ENCODE data around the gene STRIT1. TPM values are rescaled to one million over a fixed set of nuclear protein-coding genes. Genes with fewer than 3 reads are reported as not detected.

The STRIT1 gene
- total and polyA plus RNA-seq, 2 of the 4 experiments (the other 2 are of a cell fraction), result not detected

- no peak for ATAC-seq (ENCODE audit: low read depth)
- Histone ChIP-seq H4K5ac (ENCODE audit: low read depth, low read length) (no peak overlapping the region), H4K91ac (ENCODE audit: insufficient read depth, low read depth, low read length) (no peak overlapping the region), H3K9ac (ENCODE audit: low read depth, low read length) (no peak overlapping the region), H3K23ac (ENCODE audit: low read depth, low read length) (no peak overlapping the region), H3K9me1 (ENCODE audit: insufficient read depth, low read length) (no peaks in the 10 kb centered on the region; the same call in 1 of the 2 replicates), H3K36me3 (ENCODE audit: control insufficient read depth, insufficient read depth, low read length) (no peaks in the 10 kb centered on the region), H2BK120ac (ENCODE audit: low read depth, low read length) (no peak overlapping the region), H2BK5ac (ENCODE audit: low read depth, low read length, poor library complexity, severe bottlenecking) (no peak overlapping the region), H3K4ac (ENCODE audit: low read depth, low read length) (no peak overlapping the region), H3K4me2 (ENCODE audit: low read depth, low read length) (no peak overlapping the region), H3K14ac (replicated peaks; ENCODE audit: low read depth, low read length) (no peak overlapping the region), H3K4me1 (ENCODE audit: control insufficient read depth, insufficient read depth, low read length) (no peaks in the 10 kb centered on the region), H4K8ac (ENCODE audit: low read depth in 2 of 2, low read length in 2 of 2) (no peak overlapping the region), H3K27ac (ENCODE audit: insufficient read depth, low read length) (no peak overlapping the region), H3K9me3 (ENCODE audit: control insufficient read depth, insufficient read depth, low read length) (no peaks in the 10 kb centered on the region), H3K4me3 (ENCODE audit: insufficient read depth, low read depth, low read length) (no peak overlapping the region), H3K27me3 (ENCODE audit: control insufficient read depth, insufficient read depth, low read length) (no peaks in the 10 kb centered on the region; the same call in 1 of the 2 replicates), H4K20me1 (ENCODE audit: insufficient read depth, low read length) (no peaks in the 10 kb centered on the region), H2BK20ac (ENCODE audit: low read depth, low read length) (no peak overlapping the region), H3K56ac (ENCODE audit: extremely low read depth, insufficient read depth, low read length) (no peak overlapping the region), H3K79me1 (ENCODE audit: low read depth in 1 of 2, low read length in 2 of 2) (no peaks in the 10 kb centered on the region), H3K18ac (ENCODE audit: low read depth, low read length) (no peak overlapping the region), H2AK5ac (ENCODE audit: low read depth, low read length) (no peak overlapping the region), H2BK15ac (ENCODE audit: low read depth, low read length) (no peak overlapping the region), H2AK9ac (replicated peaks; ENCODE audit: low read depth, low read length, poor library complexity) (no peak overlapping the region), H2AFZ (replicated peaks; ENCODE audit: low read length, poor library complexity) (no peak overlapping the region)
- no peak for DNase-seq
- CTCF ChIA-PET, result no interaction called here
- POLR2A ChIA-PET (ENCODE audit: unreplicated experiment), result no interaction called here
- intact Hi-C loops (cut with micrococcal nuclease) (no loop called here), in situ Hi-C loops (cut with MboI; ENCODE audit: low sequenced_read_pairs) (loop anchor here (5.0 to 25.0 kb wide), 3 partner anchors 559 to 1001 kb away; partner anchors contain the start of gene DHX36), dilution Hi-C loops (cut with HindIII; ENCODE audit: low sequenced_read_pairs, unreplicated experiment) (no loop called here)
- WGBS, 2 experiments (ENCODE audit: extremely low coverage in 2 of 2, insufficient read length in 1 of 2), result 100% methylated on average over 1 of the region's 5 CpGs; no CpG with 5 or more reads in 1 of the 2 experiments
- BruUV-seq (replicated peaks), result no TSS peak
- TF ChIP-seq RCOR1 (IDR thresholded peaks at IDR 0.05; ENCODE audit: insufficient replicate concordance, low read length) (no peak), RAD21 (IDR thresholded peaks at IDR 0.05; ENCODE audit: low read length) (no peak), FOS (IDR thresholded peaks at IDR 0.05; ENCODE audit: low read depth, low read length) (no peak), CEBPB (IDR thresholded peaks at IDR 0.05; ENCODE audit: low read depth, low read length) (no peak), RFX5 (IDR thresholded peaks at IDR 0.05; ENCODE audit: low read depth, low read length) (no peak), POLR2A (IDR thresholded peaks at IDR 0.05; ENCODE audit: low read depth, low read length) (no peak), BHLHE40 (IDR thresholded peaks at IDR 0.05; ENCODE audit: low read depth, low read length) (no peak), MAFK (IDR thresholded peaks at IDR 0.05; ENCODE audit: low read depth, low read length) (no peak), SMC3 (IDR thresholded peaks at IDR 0.05; ENCODE audit: low read depth, low read length) (no peak), MXI1 (IDR thresholded peaks at IDR 0.05; ENCODE audit: borderline replicate concordance, low read depth, low read length) (no peak), MAZ (IDR thresholded peaks at IDR 0.05; ENCODE audit: borderline replicate concordance, low read depth, low read length) (no peak), CHD1 (IDR thresholded peaks at IDR 0.05; ENCODE audit: low read depth, low read length) (no peak), NFE2L2 (IDR thresholded peaks at IDR 0.05; ENCODE audit: low read depth, low read length) (no peak)
- TF ChIP-seq, protein P1, sequence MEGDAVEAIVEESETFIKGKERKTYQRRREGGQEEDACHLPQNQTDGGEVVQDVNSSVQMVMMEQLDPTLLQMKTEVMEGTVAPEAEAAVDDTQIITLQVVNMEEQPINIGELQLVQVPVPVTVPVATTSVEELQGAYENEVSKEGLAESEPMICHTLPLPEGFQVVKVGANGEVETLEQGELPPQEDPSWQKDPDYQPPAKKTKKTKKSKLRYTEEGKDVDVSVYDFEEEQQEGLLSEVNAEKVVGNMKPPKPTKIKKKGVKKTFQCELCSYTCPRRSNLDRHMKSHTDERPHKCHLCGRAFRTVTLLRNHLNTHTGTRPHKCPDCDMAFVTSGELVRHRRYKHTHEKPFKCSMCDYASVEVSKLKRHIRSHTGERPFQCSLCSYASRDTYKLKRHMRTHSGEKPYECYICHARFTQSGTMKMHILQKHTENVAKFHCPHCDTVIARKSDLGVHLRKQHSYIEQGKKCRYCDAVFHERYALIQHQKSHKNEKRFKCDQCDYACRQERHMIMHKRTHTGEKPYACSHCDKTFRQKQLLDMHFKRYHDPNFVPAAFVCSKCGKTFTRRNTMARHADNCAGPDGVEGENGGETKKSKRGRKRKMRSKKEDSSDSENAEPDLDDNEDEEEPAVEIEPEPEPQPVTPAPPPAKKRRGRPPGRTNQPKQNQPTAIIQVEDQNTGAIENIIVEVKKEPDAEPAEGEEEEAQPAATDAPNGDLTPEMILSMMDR (conservative IDR thresholded peaks at IDR 0.05; ENCODE audit: low read depth, low read length), result no peak
- TF ChIP-seq, protein P2, sequence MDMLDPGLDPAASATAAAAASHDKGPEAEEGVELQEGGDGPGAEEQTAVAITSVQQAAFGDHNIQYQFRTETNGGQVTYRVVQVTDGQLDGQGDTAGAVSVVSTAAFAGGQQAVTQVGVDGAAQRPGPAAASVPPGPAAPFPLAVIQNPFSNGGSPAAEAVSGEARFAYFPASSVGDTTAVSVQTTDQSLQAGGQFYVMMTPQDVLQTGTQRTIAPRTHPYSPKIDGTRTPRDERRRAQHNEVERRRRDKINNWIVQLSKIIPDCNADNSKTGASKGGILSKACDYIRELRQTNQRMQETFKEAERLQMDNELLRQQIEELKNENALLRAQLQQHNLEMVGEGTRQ (IDR thresholded peaks at IDR 0.05; ENCODE audit: low read depth, low read length), result no peak
- TF ChIP-seq, protein P3, sequence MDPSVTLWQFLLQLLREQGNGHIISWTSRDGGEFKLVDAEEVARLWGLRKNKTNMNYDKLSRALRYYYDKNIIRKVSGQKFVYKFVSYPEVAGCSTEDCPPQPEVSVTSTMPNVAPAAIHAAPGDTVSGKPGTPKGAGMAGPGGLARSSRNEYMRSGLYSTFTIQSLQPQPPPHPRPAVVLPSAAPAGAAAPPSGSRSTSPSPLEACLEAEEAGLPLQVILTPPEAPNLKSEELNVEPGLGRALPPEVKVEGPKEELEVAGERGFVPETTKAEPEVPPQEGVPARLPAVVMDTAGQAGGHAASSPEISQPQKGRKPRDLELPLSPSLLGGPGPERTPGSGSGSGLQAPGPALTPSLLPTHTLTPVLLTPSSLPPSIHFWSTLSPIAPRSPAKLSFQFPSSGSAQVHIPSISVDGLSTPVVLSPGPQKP (IDR thresholded peaks at IDR 0.05; ENCODE audit: borderline replicate concordance, low read depth, low read length), result no peak
Measured at GRCh38 chr3:155326244-155326643, 32.8 kb upstream of the STRIT1 start.
